GM18508 (cell line): ENCODE results near the gene PPP1R12B.
A peak's percentile ranks its signal among the peaks of the same experiment; 100 is the strongest.
"Not testable (repeated sequence)": the region's sequence is repeated elsewhere in the genome, so short reads cannot be mapped to it uniquely, and the experiment has no call there.

ENCODE experiments used
- ATAC-seq: cut with Tn5 transposase; IDR thresholded peaks from one replicate; pipeline ENCODE4 v1.9.1; 2021; ENCODE audit warnings: moderate number of reproducible peaks; ENCODE audit not compliant: insufficient read depth, unreplicated experiment

Gene PPP1R12B

GRCh38 chr1:202592146-202592545 is 243.6 kb downstream of the PPP1R12B start:
- ATAC-seq: no peak

- no peak for ATAC-seq
These were observed 245.3 kb downstream of the PPP1R12B start for GRCh38 chr1:202593845-202594244.

GRCh38 chr1:202596638-202597037 is 248.1 kb downstream of the PPP1R12B start:
- no peak for ATAC-seq

GRCh38 chr1:202597090-202597761 is 248.7 kb downstream of the PPP1R12B start:
- ATAC-seq: no peak

GRCh38 chr1:202599669-202600431 is 251.4 kb downstream of the PPP1R12B start:
- no peak for ATAC-seq

GRCh38 chr1:202600432-202601041 is 252.0 kb downstream of the PPP1R12B start:
- no peak for ATAC-seq

GRCh38 chr1:202603435-202603834 is 254.9 kb downstream of the PPP1R12B start:
- ATAC-seq: no peak

GRCh38 chr1:202605515-202605914 is 257.0 kb downstream of the PPP1R12B start:
- ATAC-seq: no peak

DNA sequence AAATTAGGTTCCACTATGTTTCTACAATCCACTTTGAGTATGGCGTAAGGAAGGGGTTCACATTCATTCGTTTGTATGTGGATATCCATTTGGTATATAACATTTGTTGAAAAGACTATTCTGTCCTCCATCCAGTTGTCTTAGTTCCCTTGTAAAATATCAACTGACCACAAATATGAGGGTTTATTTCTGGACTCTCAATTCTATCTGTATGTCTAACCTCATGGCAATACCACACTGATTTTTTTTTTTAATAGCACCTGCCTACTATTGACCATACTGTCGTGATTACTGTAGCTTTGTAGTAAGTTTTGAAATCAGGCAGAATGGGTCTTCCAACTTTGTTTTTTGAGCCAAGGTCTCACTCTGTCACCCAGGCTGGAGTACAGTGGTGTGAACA is 263.5 kb downstream of the PPP1R12B start:
- not testable (repeated sequence) for ATAC-seq

DNA sequence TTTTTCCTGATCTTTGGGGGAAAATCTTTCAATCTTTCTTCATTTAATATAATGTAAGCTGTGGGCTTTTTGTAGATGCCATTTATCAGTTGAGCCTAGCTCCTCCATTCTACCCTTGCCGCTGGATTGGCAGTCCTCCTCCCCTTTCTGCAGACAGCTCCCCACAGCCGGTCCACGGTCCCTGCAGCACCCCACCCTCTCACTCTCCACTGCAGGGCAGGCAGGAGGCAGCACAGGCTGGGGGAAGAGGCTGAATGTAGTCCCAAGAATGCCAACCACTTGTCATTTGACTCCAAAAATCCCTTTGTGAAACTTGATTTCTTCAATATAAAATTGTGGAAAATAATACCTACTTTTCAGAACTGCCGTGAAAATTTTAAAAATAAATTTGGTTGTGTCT is 265.1 kb downstream of the PPP1R12B start:
- ATAC-seq: no peak

- not testable (repeated sequence) for ATAC-seq
These were observed 266.1 kb downstream of the PPP1R12B start for GRCh38 chr1:202614363-202615207.

GRCh38 chr1:202615208-202615500 is 266.7 kb downstream of the PPP1R12B start:
- ATAC-seq: not testable (repeated sequence)

DNA sequence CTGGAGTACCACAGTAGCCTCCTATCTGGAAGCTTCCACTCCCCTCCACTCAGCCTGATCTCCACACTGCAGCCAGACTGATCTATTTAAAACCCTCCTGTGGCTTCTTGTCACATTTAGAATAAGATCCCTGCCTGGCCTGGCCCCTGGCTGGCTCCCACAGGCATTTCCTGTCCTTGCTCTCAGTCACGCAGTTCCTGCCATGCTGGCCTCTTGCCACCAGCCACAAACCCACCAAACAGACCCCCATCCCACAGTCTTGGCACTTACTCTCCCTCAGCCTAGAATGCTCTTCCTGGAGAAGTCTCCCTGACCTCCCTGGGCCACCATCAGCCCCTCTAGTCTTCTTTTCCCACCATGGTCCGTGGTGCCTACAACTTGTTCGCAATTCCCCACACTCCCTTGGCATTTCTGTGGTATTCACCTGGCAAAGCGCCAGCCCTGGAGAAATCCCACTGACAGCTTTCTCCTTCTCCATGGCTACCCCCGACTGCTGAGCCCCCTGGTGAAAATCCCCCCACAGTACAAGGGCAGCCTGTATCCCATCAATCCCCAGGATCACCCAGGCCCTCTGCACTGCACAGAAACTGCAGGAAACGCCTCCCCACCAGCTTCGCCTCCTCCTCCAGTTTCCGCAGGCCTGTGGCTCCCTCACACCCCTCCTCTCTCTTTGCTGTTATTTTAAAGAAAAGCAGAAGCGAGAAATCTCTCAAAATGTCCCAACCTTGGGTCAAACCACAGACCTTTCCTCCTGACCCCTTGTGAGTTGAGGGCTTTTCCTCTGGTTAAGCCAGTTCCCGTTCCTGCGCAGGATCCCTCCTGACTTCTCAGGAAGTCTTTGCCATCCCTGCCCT is 267.2 kb downstream of the PPP1R12B start:
- ATAC-seq: peak; percentile 57

DNA sequence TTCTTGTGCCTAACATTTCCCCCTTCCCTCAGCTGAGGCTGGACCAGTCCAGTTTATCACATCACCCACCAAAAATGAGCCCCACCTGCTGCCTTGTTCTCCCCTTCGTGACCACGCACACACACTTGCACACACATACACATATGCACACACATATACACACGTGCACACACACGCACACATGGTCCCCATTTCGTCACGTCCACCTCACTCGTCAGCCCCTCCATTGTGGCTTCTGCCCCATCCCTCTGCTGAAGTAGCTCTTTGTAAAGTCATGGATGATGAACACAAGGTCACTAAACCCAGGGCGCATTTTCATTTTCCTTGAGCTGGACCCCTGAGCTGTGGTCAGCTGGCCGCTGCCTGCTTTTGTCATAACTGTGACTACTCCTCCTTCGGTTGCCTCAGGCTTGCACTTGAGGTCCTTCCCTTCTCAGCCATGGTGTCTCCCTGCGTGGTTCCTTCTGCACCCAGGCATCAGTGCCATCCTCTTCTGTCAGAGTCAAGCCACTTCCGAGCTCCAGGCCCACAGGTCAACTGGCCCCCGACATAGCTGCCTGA is 267.9 kb downstream of the PPP1R12B start:
- peak; percentile 22 for ATAC-seq

DNA sequence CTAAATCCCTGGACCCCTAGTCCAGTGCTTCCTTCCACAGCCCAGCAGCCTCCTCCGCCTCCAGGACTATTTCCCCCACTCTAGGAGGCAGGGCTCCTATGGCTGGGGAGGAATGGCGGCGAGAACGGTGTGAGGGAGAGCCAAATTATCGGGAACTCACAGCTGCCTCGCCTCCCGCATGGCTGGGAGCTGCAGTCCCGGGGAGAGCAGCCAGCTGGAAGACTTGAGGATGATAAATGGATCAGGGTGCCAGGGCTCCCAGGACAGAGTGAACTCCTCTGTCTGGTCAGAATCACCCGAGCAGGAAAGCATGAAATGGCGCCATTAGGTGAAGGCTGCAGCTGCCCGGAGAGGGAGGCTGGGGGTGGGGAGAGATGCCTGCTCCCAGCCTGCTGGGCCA is 270.5 kb downstream of the PPP1R12B start:
- ATAC-seq: not testable (repeated sequence)

- no peak for ATAC-seq
These were observed 271.0 kb downstream of the PPP1R12B start for GRCh38 chr1:202619505-202619904.

- not testable (repeated sequence) for ATAC-seq
These were observed 271.5 kb downstream of the PPP1R12B start for GRCh38 chr1:202620036-202620435.

GRCh38 chr1:202621446-202621845 is 272.9 kb downstream of the PPP1R12B start:
- no peak for ATAC-seq

GRCh38 chr1:202622388-202622787 is 273.9 kb downstream of the PPP1R12B start:
- no peak for ATAC-seq
